WTC11 (cell line): ENCODE results near the gene L3HYPDH. TPM values are rescaled to one million over a fixed set of nuclear protein-coding genes. Genes with fewer than 3 reads are reported as not detected.

Experiments
- ATAC-seq: fragments of 200-7000 bp; cut with Tn5 transposase; 2 replicates; pipeline ENCODE4 v1.10.0; 2021; ENCODE audit warnings: mild to moderate bottlenecking, moderate library complexity
- CTCF ChIA-PET: fragments of 300-600 bp; sonication (Branson Sonifier 250); formaldehyde crosslinking; loops from one replicate; lab custom pipeline; 2021; ENCODE audit warnings: antibody characterized with exemption; lab: Charles Lee
- POLR2A ChIA-PET: fragments of 350-600 bp; sonication (Branson Sonifier 250); formaldehyde crosslinking; loops from one replicate; lab custom pipeline; 2021; ENCODE audit warnings: antibody characterized with exemption; lab: Charles Lee
- DNase-seq: peaks from one replicate; pipeline ENCODE4 v3.0.0; 2021; ENCODE audit warnings: low spot score
- H3K27ac Mint-ChIP-seq: 2 replicates; pipeline ENCODE4 v1.8.0; 2021; ENCODE audit warnings: mixed read lengths
- H3K27me3 Mint-ChIP-seq: 2 replicates; pipeline ENCODE4 v1.8.0; 2021; ENCODE audit warnings: low read depth, mild to moderate bottlenecking, moderate library complexity, mixed read lengths
- H3K36me3 Mint-ChIP-seq: 2 replicates; pipeline ENCODE4 v1.8.0; 2021; ENCODE audit warnings: mixed read lengths
- H3K4me1 Mint-ChIP-seq: 2 replicates; pipeline ENCODE4 v1.8.0; 2022; ENCODE audit warnings: mixed read lengths
- H3K4me3 Mint-ChIP-seq: 2 replicates; pipeline ENCODE4 v1.8.0; 2021; ENCODE audit warnings: mild to moderate bottlenecking, moderate library complexity, mixed read lengths
- H3K9me3 Mint-ChIP-seq: 2 replicates; pipeline ENCODE4 v1.8.0; 2021; ENCODE audit warnings: mixed read lengths
- ATF6 ChIP-seq: sonication (generic); formaldehyde crosslinking; IDR thresholded peaks from 2 replicates; pipeline ENCODE4 v1.8.1; 2023; ENCODE audit warnings: mild to moderate bottlenecking, missing genetic modification reagents
- ELF4 ChIP-seq: sonication (generic); formaldehyde crosslinking; IDR thresholded peaks from 2 replicates; pipeline ENCODE4 v1.8.1; 2022; ENCODE audit warnings: low read depth, mild to moderate bottlenecking, moderate library complexity, missing genetic modification reagents
- ESRRA ChIP-seq: sonication (generic); formaldehyde crosslinking; IDR thresholded peaks from 2 replicates; pipeline ENCODE4 v1.8.1; 2022; ENCODE audit warnings: mild to moderate bottlenecking, missing genetic modification reagents, borderline replicate concordance
- FOXP1 ChIP-seq: sonication (generic); formaldehyde crosslinking; IDR thresholded peaks from 2 replicates; pipeline ENCODE4 v1.8.0; 2022; ENCODE audit warnings: missing genetic modification reagents, mild to moderate bottlenecking, moderate library complexity, borderline replicate concordance
- GRHL2 ChIP-seq: fragments of 250-450 bp; sonication (Bioruptor Pico); IDR thresholded peaks from 2 replicates; pipeline ENCODE4 v1.8.0; 2022; ENCODE audit warnings: mild to moderate bottlenecking, moderate library complexity; ENCODE audit not compliant: insufficient replicate concordance, severe bottlenecking
- HMGA2 ChIP-seq: fragments of 250-450 bp; sonication (Bioruptor Pico); IDR thresholded peaks from 2 replicates; pipeline ENCODE4 v1.4.0; 2021; ENCODE audit warnings: mild to moderate bottlenecking, moderate library complexity
- JUN ChIP-seq: sonication (generic); formaldehyde crosslinking; IDR thresholded peaks from 2 replicates; pipeline ENCODE4 v1.8.0; 2023; ENCODE audit warnings: mild to moderate bottlenecking, missing genetic modification reagents
- MYBL2 ChIP-seq: sonication (generic); formaldehyde crosslinking; IDR thresholded peaks from 2 replicates; pipeline ENCODE4 v1.8.1; 2023; ENCODE audit warnings: mild to moderate bottlenecking, moderate library complexity, missing genetic modification reagents
- NR3C1 ChIP-seq: sonication (generic); formaldehyde crosslinking; conservative IDR thresholded peaks from 2 replicates; pipeline ENCODE4 v1.8.1; 2023; ENCODE audit warnings: low read depth, mild to moderate bottlenecking, missing genetic modification reagents
- PREB ChIP-seq: sonication (generic); formaldehyde crosslinking; IDR thresholded peaks from 2 replicates; pipeline ENCODE4 v1.8.1; 2022; ENCODE audit warnings: mild to moderate bottlenecking, missing genetic modification reagents, moderate library complexity, borderline replicate concordance
- SMAD4 ChIP-seq: sonication (generic); formaldehyde crosslinking; IDR thresholded peaks from 2 replicates; pipeline ENCODE4 v1.8.0; 2022; ENCODE audit warnings: mild to moderate bottlenecking, missing genetic modification reagents
- SOX15 ChIP-seq: fragments of 250-450 bp; sonication (Bioruptor Pico); IDR thresholded peaks from 2 replicates; pipeline ENCODE4 v1.9.0; 2021; ENCODE audit warnings: mild to moderate bottlenecking
- TEAD4 ChIP-seq: sonication (generic); formaldehyde crosslinking; IDR thresholded peaks from 2 replicates; pipeline ENCODE4 v1.8.0; 2022; ENCODE audit warnings: mild to moderate bottlenecking, missing genetic modification reagents
- ZNF121 ChIP-seq: sonication (generic); formaldehyde crosslinking; IDR thresholded peaks from 2 replicates; pipeline ENCODE4 v1.8.0; 2023; ENCODE audit warnings: missing genetic modification reagents
- ZNF232 ChIP-seq: sonication (generic); formaldehyde crosslinking; IDR thresholded peaks from 2 replicates; pipeline ENCODE4 v1.8.0; 2022; ENCODE audit warnings: mild to moderate bottlenecking, missing genetic modification reagents
- ZNF263 ChIP-seq: sonication (generic); formaldehyde crosslinking; IDR thresholded peaks from 2 replicates; pipeline ENCODE4 v1.8.1; 2022; ENCODE audit warnings: low read depth, mild to moderate bottlenecking, moderate library complexity, missing genetic modification reagents
- ZNF317 ChIP-seq: sonication (generic); formaldehyde crosslinking; IDR thresholded peaks from 2 replicates; pipeline ENCODE4 v1.8.1; 2023; ENCODE audit warnings: low read depth, mild to moderate bottlenecking, moderate library complexity, missing genetic modification reagents, borderline replicate concordance
- ZNF416 ChIP-seq: fragments of 250-450 bp; sonication (Bioruptor Pico); IDR thresholded peaks from 2 replicates; pipeline ENCODE4 v1.9.0; 2021; ENCODE audit warnings: mild to moderate bottlenecking, inconsistent platforms
- ZSCAN18 ChIP-seq: fragments of 250-450 bp; sonication (Bioruptor Pico); IDR thresholded peaks from 2 replicates; pipeline ENCODE4 v2.1.2; 2022; ENCODE audit warnings: mild to moderate bottlenecking, moderate library complexity
- total RNA-seq: library from RNA; stranded (reverse); gene quantifications from 3 replicates; pipeline ENCODE4 v1.2.3, GENCODE V29; 2021
- TF ChIP-seq, protein P1 (sequence below): sonication (generic); formaldehyde crosslinking; IDR thresholded peaks from 2 replicates; pipeline ENCODE4 v1.8.0; 2022; ENCODE audit warnings: mild to moderate bottlenecking, missing genetic modification reagents
- TF ChIP-seq, protein P2 (sequence below): sonication (generic); formaldehyde crosslinking; IDR thresholded peaks from 2 replicates; pipeline ENCODE4 v1.8.1; 2023; ENCODE audit warnings: mild to moderate bottlenecking, missing genetic modification reagents, moderate library complexity
- TF ChIP-seq, protein P3 (sequence below): sonication (generic); formaldehyde crosslinking; IDR thresholded peaks from 2 replicates; pipeline ENCODE4 v1.8.1; 2022; ENCODE audit warnings: low read depth, mild to moderate bottlenecking, moderate library complexity, missing genetic modification reagents, borderline replicate concordance

Gene L3HYPDH
- total RNA-seq, 1 experiment from 2014 or later, result 17.5 TPM

- TF ChIP-seq, protein P1, sequence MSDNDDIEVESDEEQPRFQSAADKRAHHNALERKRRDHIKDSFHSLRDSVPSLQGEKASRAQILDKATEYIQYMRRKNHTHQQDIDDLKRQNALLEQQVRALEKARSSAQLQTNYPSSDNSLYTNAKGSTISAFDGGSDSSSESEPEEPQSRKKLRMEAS (CRISPR knock-in tag), result no peak
- TF ChIP-seq, all 79 proteins: peak for 0
Measured at GRCh38 chr14:59480166-59480565, 4.0 kb downstream of the L3HYPDH start (continued).

- ATAC-seq (no peak), DNase-seq (no peak)
- H3K4me3 Mint-ChIP-seq, result no peak overlapping the region
- POLR2A ChIA-PET, result no interaction called here
- no peaks in the 10 kb centered on the region for H3K9me3 Mint-ChIP-seq
- peaks cover 17% of the 10 kb centered on the region for H3K4me1 Mint-ChIP-seq
- peaks cover 29% of the 10 kb centered on the region for H3K36me3 Mint-ChIP-seq
- no peaks in the 10 kb centered on the region for H3K27me3 Mint-ChIP-seq
- TF ChIP-seq ZNF232 (no peak), ZNF263 (no peak), ZNF317 (CRISPR knock-in tag) (no peak), HMGA2 (no peak), SMAD4 (CRISPR knock-in tag) (no peak), MYBL2 (no peak), NR3C1 (CRISPR knock-in tag) (no peak), JUN (no peak)
- TF ChIP-seq, protein P2, sequence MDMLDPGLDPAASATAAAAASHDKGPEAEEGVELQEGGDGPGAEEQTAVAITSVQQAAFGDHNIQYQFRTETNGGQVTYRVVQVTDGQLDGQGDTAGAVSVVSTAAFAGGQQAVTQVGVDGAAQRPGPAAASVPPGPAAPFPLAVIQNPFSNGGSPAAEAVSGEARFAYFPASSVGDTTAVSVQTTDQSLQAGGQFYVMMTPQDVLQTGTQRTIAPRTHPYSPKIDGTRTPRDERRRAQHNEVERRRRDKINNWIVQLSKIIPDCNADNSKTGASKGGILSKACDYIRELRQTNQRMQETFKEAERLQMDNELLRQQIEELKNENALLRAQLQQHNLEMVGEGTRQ (CRISPR knock-in tag), result no peak
- no peak overlapping the region for H3K27ac Mint-ChIP-seq
- CTCF ChIA-PET, result interaction anchor here (0.9 kb wide), 1 partner anchor 28 kb away, joined by 3 read pairs; no protein-coding TSS in a partner anchor
Measured at GRCh38 chr14:59478540-59478939, 5.7 kb downstream of the L3HYPDH start.

GRCh38 chr14:59475709-59476108, 8.5 kb downstream of the L3HYPDH start:
- ChIA-PET POLR2A (no interaction called here), CTCF (no interaction called here)
- ATAC-seq, result no peak
- Mint-ChIP-seq H3K27me3 (no peaks in the 10 kb centered on the region), H3K36me3 (peaks cover 35% of the 10 kb centered on the region), H3K27ac (no peak overlapping the region), H3K4me1 (peaks cover 2% of the 10 kb centered on the region), H3K9me3 (no peaks in the 10 kb centered on the region), H3K4me3 (no peak overlapping the region)
- TF ChIP-seq PREB (CRISPR knock-in tag) (no peak), ZNF416 (CRISPR knock-in tag) (no peak), GRHL2 (CRISPR knock-in tag) (no peak), ZSCAN18 (CRISPR knock-in tag) (no peak), FOXP1 (CRISPR knock-in tag) (no peak), ESRRA (no peak), HMGA2 (no peak), ATF6 (CRISPR knock-in tag) (no peak), TEAD4 (CRISPR knock-in tag) (no peak), ZNF121 (no peak), ELF4 (CRISPR knock-in tag) (no peak), SOX15 (CRISPR knock-in tag) (no peak), SMAD4 (CRISPR knock-in tag) (no peak)
- TF ChIP-seq, protein P3, sequence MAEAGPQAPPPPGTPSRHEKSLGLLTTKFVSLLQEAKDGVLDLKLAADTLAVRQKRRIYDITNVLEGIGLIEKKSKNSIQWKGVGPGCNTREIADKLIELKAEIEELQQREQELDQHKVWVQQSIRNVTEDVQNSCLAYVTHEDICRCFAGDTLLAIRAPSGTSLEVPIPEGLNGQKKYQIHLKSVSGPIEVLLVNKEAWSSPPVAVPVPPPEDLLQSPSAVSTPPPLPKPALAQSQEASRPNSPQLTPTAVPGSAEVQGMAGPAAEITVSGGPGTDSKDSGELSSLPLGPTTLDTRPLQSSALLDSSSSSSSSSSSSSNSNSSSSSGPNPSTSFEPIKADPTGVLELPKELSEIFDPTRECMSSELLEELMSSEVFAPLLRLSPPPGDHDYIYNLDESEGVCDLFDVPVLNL (CRISPR knock-in tag), result no peak
- DNase-seq, result no peak
